ENCODE measurements around the gene IP6K1. TPM values are rescaled to one million over a fixed set of nuclear protein-coding genes. Genes with fewer than 3 reads are reported as not detected.
"Not testable (repeated sequence)": the region's sequence is repeated elsewhere in the genome, so short reads cannot be mapped to it uniquely, and the experiment has no call there.

The IP6K1 gene
- polyA plus RNA-seq, 3 donors = 11.7 to 16.3 (median 15.7) TPM

GRCh38 chr3:49799105-49799504, 12.8 kb upstream of the IP6K1 start:
- WGBS, 3 donors = 62 to 84% (median 70%) methylated on average over 1 of the region's 1 CpG
- no peak overlapping the region for H3K27ac ChIP-seq (ENCODE audit: low read depth, low read length)

GRCh38 chr3:49794926-49795905, 8.9 kb upstream of the IP6K1 start:
- 86 to 88% (median 87%) methylated on average over 24 of the region's 24 CpGs for WGBS, 3 donors

DNA sequence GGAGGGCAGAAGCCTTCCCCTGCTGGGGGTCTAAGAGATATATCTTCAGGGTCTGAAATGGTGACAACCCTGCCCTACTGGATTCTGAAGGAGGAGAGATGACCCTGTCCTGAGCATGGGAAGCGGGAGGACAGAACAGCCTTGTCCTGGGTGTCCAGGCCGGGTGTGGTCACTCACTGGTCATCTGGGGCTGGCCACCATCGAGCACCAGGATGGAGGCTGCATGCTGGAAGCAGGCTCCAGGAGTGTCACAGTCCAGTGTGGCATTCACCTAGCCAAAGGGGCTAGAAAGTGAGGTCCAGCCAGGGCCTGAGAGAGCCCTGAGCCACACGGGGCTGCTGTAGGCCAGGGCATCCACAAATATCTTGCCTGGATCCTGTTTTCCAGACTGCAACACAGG, 8.1 kb upstream of the IP6K1 start:
- 80 to 84% (median 80%) methylated on average over 4 of the region's 4 CpGs for WGBS, 3 donors
- H3K27ac ChIP-seq (ENCODE audit: low read depth, low read length) = no peak overlapping the region

More at GRCh38 chr3:49794926-49795905, 8.9 kb upstream of the IP6K1 start:
- no peak overlapping the region for H3K27ac ChIP-seq (ENCODE audit: low read depth, low read length)

DNA sequence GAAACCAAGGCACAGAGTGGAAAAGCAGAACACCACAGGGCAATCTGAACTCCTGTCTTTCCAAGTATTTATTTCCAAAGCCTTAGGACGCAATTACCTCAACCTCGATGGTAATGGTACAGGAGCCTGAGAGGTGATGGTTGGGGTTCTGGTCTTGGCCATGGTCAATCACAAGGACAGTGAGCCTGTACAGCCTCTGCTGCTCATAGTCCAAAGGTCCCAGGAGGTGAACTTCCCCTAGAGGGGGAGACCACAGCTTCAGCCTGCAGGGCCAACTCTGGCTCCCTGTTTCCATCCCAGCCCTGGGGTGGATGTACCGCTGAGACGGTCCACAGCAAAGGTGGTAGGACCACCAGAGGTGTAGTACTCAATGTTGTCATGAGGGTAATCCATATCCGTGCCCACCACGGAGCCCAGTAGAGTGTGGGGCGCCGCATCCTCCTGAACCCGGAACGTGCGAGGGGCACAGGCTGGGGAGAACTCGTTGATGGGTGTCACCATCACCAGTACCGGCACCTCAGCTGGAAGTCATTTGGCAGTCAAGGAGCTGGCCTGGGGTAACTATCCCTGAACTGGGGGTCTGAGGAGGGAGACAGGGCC, 7.2 kb upstream of the IP6K1 start:
- no peak overlapping the region for H3K27ac ChIP-seq (ENCODE audit: low read depth, low read length)
- 94 to 96% (median 95%) methylated on average over 13 of the region's 13 CpGs for WGBS, 3 donors

DNA sequence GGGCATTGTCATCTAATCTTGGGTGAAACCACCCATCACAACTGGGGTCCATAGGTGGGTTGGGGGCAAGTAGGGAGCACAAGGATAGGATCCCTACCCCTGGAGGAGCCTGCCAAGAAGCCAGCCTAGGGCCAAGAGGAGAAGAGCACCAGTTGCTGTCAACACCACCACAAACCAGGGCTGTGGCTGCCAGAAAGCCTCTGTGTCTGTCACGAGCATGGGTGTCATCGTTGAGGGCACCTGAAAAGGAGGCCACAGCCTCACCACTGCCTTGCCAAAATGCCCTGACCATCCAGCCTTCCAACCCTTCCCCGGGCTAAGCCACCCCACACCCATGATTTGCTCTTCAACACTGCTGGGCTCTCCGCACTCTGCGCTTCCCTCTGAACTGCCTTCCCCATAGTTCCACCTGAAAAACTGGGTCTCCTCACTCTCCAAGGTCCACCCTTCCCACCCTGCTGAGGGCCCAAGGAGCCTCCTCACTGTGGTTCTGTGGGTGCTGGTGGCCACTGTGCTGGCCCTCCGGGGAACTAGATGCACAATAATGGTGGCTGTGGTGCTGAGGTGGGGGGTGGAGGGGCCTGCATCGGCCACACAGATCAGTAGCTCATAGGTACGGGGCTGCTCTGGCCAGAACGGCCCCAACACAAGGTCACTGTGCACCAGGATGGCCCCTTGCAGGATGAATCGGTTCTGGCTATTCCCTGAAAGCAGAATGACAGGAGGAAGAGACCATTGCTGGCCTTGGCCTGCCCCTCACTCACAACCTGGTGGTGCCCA, 6.2 kb upstream of the IP6K1 start:
- WGBS, 3 donors = 88 to 95% (median 92%) methylated on average over 10 of the region's 10 CpGs
- no peak overlapping the region for H3K27ac ChIP-seq (ENCODE audit: low read depth, low read length)

- no peak overlapping the region for H3K27ac ChIP-seq (ENCODE audit: low read depth, low read length)
- WGBS, 3 donors = 80 to 95% (median 95%) methylated on average over 4 of the region's 4 CpGs
These were observed 5.2 kb upstream of the IP6K1 start for GRCh38 chr3:49791571-49791970.

DNA sequence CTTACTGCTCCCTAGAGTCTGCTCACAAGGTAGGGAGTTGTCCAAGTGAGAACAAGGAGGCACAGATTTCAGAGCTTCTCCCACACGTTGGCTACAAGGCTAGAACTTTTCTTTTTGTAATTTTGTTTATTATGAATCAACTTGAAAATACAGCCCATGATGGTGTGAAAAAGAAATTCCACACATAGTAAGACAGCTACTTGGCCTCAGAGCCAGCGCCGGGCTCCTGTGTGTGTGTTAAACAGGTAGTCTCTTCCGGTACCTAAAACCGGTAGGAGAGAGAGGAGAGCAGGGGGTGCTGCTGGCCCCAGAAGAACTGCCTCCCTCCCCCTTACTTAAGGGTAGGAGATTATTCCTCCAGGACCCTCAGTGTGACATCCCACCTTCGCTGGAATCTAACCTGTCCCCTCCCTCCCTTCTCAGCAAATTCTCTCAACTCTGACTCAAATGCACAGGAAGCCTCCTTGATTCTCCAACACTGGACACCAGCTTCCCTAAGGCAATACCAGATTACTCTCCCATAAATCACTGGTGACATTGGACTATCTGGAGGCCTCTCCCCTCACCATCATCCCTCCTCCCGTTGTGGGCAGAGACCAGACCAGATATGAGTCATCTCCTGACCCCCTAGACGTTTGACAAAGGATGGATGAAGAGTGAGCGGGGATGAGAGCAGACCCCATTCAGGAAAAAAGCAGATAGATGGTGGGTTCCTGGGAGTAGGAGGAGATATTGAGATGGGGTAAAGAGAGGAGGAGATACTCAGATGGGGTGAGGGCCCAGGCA, 4.5 kb upstream of the IP6K1 start:
- WGBS, 3 donors = 56 to 64% (median 60%) methylated on average over 9 of the region's 9 CpGs
- no peak overlapping the region for H3K27ac ChIP-seq (ENCODE audit: low read depth, low read length)

DNA sequence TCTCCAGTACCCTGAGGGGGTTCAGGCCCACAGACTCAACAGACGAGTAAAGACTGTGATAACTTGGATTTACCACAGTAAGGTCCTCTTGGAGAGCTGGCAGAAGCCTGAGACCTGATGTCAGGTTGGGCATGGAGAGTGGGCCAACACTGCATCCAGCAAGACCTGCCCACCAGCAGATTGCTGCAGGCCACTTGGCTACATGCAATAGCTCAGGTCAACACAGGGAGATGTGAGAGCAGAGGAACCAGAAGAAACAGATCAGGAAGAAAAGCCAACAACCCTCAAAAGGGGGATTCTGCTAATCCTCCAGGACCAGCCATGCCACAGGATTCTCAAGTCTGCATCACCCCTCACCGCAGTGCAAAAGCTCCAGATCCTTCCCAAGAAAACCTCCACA, 1.7 kb upstream of the IP6K1 start:
- no peak overlapping the region for H3K27ac ChIP-seq (ENCODE audit: low read depth, low read length)
- WGBS, 3 donors = 94 to 100% (median 97%) methylated on average over 2 of the region's 2 CpGs

DNA sequence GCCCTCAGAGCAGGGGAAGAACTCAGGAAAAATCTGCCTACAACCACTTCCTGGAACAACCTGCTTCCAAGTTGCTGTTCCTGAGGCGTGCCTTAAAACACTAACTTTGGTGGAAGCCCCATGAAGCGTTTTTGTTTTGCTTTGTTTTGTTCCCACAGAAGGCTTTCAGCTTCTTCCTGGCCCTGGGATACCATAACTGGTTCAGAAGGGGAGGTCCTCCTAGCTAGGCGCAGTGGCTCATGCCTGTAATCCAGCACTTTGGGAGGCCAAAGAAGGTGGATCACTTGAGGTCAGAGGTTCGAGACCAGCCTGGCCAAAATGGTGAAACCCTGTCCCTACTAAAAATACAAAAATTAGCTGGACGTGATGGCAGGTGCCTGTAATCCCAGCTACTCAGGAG, 1.2 kb upstream of the IP6K1 start:
- H3K27ac ChIP-seq (ENCODE audit: low read depth, low read length) = no peak overlapping the region
- 77 to 89% (median 78%) methylated on average over 5 of the region's 5 CpGs for WGBS, 3 donors

DNA sequence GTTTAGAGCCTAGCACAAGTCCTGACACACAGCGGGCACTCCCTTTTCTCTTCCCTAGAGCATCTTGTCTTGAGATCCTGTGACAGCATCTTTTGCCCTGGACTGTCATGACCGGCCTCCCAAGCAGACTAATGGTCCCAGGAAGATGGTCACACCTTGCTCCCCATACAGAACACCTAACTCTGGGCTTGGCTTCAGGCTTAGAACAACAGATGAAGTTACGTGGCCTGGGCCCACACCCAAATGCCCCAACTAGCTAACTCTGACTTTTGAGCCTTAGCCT, 781 bp upstream of the IP6K1 start:
- 61 to 84% (median 68%) methylated on average over 2 to 3 of the region's 3 CpGs for WGBS, 3 donors
- no peak overlapping the region for H3K27ac ChIP-seq (ENCODE audit: low read depth, low read length)

DNA sequence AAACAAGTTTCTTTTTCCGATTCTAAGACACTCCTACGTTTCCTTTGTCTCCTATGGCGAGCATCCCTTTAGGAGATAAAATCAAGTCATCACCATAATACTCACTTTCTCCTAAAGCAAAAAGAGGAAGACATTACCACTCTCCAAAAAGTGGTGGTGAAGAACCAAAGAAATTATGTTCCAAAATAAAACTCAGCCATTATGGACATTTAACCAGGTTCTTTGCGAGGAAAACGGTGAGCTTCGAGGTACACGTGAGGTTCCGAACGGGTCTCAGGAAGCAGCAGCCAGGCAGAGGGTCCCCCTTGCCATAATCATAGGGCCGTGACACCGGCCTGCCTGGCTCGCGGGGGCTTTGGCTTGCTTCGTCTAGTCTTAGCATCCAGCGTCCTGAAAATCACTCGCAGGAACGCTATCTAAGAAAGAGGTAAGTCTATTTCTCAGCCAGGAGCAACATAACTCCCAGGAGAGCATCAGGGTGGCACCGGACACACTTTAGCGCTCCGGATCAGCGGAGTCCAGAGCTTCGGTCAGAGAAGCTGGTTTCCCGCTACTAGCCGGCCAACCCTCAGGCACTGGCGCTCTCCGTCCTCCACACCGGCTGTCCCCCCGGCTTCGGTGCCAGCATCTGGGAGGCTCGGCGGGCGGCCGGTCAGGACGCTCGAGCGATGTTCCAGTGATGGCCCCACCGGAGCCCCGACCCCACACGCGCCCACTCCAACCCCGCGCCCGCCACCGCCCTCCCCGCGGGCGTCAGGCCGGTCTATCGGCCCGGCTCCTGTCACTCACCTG, 581 bp downstream of the IP6K1 start:
- 1 to 2% (median 2%) methylated on average over 50 of the region's 50 CpGs for WGBS, 3 donors
- peak overlapping the region; percentile 87 for H3K27ac ChIP-seq (ENCODE audit: low read depth, low read length)

DNA sequence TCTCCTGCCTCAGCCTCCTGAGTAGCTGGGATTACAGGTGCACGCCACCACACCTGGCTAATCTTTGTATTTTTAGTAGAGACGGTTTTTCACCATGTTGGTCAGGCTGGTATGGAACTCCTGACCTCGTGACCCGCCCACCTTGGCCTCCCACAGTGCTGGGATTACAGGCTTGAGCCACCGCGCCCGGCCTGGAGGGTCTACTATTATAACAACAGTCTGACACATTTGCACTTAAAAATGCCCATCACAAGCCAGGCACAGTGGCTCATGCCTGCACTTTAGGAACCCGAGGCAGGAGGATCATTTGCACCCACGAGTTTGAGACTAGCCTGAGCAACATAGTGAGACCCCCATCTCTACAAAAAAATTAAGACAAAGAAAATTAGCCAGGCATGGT, 4.1 kb downstream of the IP6K1 start:
- WGBS, 3 donors = 86 to 96% (median 94%) methylated on average over 9 of the region's 9 CpGs

GRCh38 chr3:49781415-49782199, 4.7 kb downstream of the IP6K1 start:
- WGBS, 3 donors = 79 to 83% (median 82%) methylated on average over 5 of the region's 5 CpGs
- no peak overlapping the region for H3K27ac ChIP-seq (ENCODE audit: low read depth, low read length)

More for the DNA sequence above, 4.1 kb downstream of the IP6K1 start:
- H3K27ac ChIP-seq (ENCODE audit: low read depth, low read length) = not testable (repeated sequence)

- WGBS, 3 donors = 88 to 93% (median 90%) methylated on average over 9 of the region's 9 CpGs
- H3K27ac ChIP-seq (ENCODE audit: low read depth, low read length) = not testable (repeated sequence)
These were observed 5.4 kb downstream of the IP6K1 start for GRCh38 chr3:49780975-49781365.

- H3K27ac ChIP-seq (ENCODE audit: low read depth, low read length) = no peak overlapping the region
- 56 to 80% (median 75%) methylated on average over 4 of the region's 4 CpGs for WGBS, 3 donors
These were observed 6.0 kb downstream of the IP6K1 start for GRCh38 chr3:49780080-49780974.

All from adipose tissue (tissue), 3 donors.